ENCODE data around the gene DRC7.

DNA sequence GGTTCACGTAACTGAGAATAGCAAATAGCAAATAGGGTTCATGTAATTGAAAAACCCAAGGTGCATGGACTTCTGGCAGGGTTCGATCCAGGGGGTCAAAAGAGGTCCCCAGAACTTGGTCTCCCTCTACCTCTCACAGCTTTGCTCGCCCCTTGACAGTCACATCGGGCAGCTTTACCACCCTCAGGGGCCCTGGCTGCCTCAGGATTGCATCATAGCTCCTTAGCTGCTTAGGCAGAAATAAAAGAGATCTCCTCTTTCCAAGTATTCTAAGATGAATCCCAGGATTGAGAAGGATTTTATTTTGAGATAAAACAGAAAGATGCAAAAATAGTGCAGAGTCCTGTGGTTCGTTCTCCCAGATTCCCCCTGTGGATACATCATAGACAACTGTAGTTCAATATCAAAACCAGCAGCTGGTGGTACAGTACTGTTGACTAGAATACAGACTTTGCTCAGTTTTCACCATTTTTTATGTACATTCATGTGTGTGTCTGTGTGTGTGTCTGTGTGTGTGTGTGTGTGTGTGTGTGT lies 13.7 kb upstream of the DRC7 start:
- TF ChIP-seq, protein P1, sequence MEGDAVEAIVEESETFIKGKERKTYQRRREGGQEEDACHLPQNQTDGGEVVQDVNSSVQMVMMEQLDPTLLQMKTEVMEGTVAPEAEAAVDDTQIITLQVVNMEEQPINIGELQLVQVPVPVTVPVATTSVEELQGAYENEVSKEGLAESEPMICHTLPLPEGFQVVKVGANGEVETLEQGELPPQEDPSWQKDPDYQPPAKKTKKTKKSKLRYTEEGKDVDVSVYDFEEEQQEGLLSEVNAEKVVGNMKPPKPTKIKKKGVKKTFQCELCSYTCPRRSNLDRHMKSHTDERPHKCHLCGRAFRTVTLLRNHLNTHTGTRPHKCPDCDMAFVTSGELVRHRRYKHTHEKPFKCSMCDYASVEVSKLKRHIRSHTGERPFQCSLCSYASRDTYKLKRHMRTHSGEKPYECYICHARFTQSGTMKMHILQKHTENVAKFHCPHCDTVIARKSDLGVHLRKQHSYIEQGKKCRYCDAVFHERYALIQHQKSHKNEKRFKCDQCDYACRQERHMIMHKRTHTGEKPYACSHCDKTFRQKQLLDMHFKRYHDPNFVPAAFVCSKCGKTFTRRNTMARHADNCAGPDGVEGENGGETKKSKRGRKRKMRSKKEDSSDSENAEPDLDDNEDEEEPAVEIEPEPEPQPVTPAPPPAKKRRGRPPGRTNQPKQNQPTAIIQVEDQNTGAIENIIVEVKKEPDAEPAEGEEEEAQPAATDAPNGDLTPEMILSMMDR (IDR thresholded peaks at IDR 0.05), result no peak
- TF ChIP-seq POLR2A (IDR thresholded peaks at IDR 0.05), result no peak

Data from thyroid gland (tissue), 4 donors.